Measurements from ENCODE around the gene MRPL50. TPM values are rescaled to one million over a fixed set of nuclear protein-coding genes. Genes with fewer than 3 reads are reported as not detected.

Gene MRPL50
- total and polyA plus RNA-seq, 12 donors = 9.0 to 20.6 (median 16.5) TPM

GRCh38 chr9:101383361-101383760 lies 15.1 kb downstream of the MRPL50 start:
- WGBS, 2 donors = 91 to 95% methylated on average over 2 of the region's 2 CpGs
- TF ChIP-seq, protein P1, sequence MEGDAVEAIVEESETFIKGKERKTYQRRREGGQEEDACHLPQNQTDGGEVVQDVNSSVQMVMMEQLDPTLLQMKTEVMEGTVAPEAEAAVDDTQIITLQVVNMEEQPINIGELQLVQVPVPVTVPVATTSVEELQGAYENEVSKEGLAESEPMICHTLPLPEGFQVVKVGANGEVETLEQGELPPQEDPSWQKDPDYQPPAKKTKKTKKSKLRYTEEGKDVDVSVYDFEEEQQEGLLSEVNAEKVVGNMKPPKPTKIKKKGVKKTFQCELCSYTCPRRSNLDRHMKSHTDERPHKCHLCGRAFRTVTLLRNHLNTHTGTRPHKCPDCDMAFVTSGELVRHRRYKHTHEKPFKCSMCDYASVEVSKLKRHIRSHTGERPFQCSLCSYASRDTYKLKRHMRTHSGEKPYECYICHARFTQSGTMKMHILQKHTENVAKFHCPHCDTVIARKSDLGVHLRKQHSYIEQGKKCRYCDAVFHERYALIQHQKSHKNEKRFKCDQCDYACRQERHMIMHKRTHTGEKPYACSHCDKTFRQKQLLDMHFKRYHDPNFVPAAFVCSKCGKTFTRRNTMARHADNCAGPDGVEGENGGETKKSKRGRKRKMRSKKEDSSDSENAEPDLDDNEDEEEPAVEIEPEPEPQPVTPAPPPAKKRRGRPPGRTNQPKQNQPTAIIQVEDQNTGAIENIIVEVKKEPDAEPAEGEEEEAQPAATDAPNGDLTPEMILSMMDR (IDR thresholded peaks at IDR 0.05) = no peak
- intact Hi-C loops (cut with DNase I) = no loop called here
- Histone ChIP-seq H3K36me3 (peaks cover 0 to 8% (median 0%) of the 10 kb centered on the region in 9 donors), H3K4me3 (no peak overlapping the region), H3K4me1 (no peaks in the 10 kb centered on the region), H3K9me3 (peaks cover 0 to 22% (median 10%) of the 10 kb centered on the region in 11 donors), H3K27me3 (no peaks in the 10 kb centered on the region), H3K27ac (no peak overlapping the region)
- ATAC-seq (no peak), DNase-seq (no peak)

DNA sequence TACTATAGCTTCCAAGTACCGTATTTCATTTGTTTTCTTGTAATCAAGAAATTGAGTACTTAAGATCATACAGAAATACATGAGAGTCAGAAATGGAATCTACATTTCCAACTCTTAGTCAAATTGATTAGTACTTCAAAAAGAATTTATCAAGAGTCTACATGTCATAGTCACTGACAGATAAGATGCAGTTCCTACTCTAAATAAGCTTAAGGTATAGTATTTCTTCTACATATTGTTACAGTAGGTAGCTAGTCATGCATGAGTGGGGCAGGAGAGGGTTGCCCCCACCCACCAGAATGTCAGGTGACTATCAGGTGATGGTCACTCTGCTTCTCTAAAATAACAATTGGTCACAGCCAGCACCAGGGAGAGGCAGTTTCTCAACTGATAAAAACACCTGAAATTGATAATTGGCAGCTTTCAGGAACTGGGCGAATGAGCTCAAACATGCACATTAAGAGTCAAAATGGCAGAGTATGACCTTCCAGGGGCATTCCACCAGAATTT lies 16.5 kb downstream of the MRPL50 start:
- WGBS, 2 donors = 93 to 95% methylated on average over 2 of the region's 2 CpGs

GRCh38 chr9:101381118-101381517 lies 17.3 kb downstream of the MRPL50 start:
- H3K36me3 ChIP-seq = no peaks in the 10 kb centered on the region
- H3K4me1 ChIP-seq = no peaks in the 10 kb centered on the region
- TF ChIP-seq, protein P1 (IDR thresholded peaks at IDR 0.05) = no peak
- H3K27me3 ChIP-seq = no peaks in the 10 kb centered on the region
- no peak overlapping the region for H3K27ac ChIP-seq
- no peak overlapping the region for H3K4me3 ChIP-seq
- intact Hi-C loops (cut with DNase I) = no loop called here
- DNase-seq (no peak), ATAC-seq (no peak)
- H3K9me3 ChIP-seq = peaks cover 0 to 27% (median 10%) of the 10 kb centered on the region in 11 donors
- WGBS, 2 donors = 94 to 96% methylated on average over 3 of the region's 3 CpGs

More for the DNA sequence above, 16.5 kb downstream of the MRPL50 start:
- DNase-seq (no peak), ATAC-seq (no peak)
- Histone ChIP-seq H3K4me3 (no peak overlapping the region), H3K9me3 (peaks cover 0 to 27% (median 10%) of the 10 kb centered on the region in 11 donors), H3K4me1 (no peaks in the 10 kb centered on the region), H3K27me3 (no peaks in the 10 kb centered on the region), H3K27ac (no peak overlapping the region), H3K36me3 (no peaks in the 10 kb centered on the region)
- TF ChIP-seq, protein P1 (IDR thresholded peaks at IDR 0.05) = no peak
- intact Hi-C loops (cut with DNase I) = no loop called here

DNA sequence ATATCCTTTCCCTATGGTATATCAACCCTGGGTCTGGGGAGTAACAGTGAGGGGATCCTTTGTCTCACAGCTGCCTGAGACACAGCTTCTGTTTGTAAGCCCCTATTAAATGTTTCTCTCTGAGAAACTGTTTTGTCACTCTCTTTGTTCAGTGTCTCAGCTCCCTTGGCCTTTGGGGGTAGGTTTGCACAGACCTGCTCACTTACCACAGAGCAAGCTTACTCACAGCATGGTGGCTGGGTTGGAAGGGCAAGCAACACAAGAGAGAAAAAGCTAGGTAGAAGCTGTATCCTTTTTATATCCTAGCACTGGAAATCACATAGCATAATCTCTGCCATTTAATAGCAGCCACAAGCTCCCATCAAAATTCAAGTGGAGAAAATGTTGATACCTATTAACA lies 18.1 kb downstream of the MRPL50 start:
- Histone ChIP-seq H3K4me3 (no peak overlapping the region), H3K9me3 (peaks cover 0 to 23% (median 6%) of the 10 kb centered on the region in 11 donors), H3K27ac (no peak overlapping the region), H3K27me3 (no peaks in the 10 kb centered on the region), H3K36me3 (no peaks in the 10 kb centered on the region), H3K4me1 (no peaks in the 10 kb centered on the region)
- TF ChIP-seq, protein P1 (IDR thresholded peaks at IDR 0.05) = no peak
- DNase-seq (no peak), ATAC-seq (no peak)
- intact Hi-C loops (cut with DNase I) = no loop called here
